Measurements from ENCODE around the gene MPZL3. TPM values are rescaled to one million over a fixed set of nuclear protein-coding genes. Genes with fewer than 3 reads are reported as not detected.
A peak's percentile ranks its signal among the peaks of the same experiment; 100 is the strongest.

Gene MPZL3
- total RNA-seq, 6 donors from 2014 or later, result 2.3 to 27.7 (median 10.4) TPM

- WGBS, 2 donors, result 85 to 87% methylated on average over 9 of the region's 9 CpGs
- DNase-seq (no peak), ATAC-seq (ENCODE audit: low FRiP score in 2 of 2) (no peak)
- H3K27me3 ChIP-seq, result peaks cover 0 to 2% (median 0%) of the 10 kb centered on the region in 4 donors
- H3K27ac ChIP-seq, result no peak overlapping the region
- no peak for TF ChIP-seq POLR2A (IDR thresholded peaks at IDR 0.05)
- peaks cover 8 to 15% (median 10%) of the 10 kb centered on the region in 4 donors for H3K4me1 ChIP-seq
- no peak overlapping the region for H3K4me3 ChIP-seq
- H3K36me3 ChIP-seq, result peaks cover 0 to 4% (median 0%) of the 10 kb centered on the region in 4 donors
- H3K9me3 ChIP-seq, result no peaks in the 10 kb centered on the region
Observed at GRCh38 chr11:118200901-118201680, 51.1 kb downstream of the MPZL3 start.

DNA sequence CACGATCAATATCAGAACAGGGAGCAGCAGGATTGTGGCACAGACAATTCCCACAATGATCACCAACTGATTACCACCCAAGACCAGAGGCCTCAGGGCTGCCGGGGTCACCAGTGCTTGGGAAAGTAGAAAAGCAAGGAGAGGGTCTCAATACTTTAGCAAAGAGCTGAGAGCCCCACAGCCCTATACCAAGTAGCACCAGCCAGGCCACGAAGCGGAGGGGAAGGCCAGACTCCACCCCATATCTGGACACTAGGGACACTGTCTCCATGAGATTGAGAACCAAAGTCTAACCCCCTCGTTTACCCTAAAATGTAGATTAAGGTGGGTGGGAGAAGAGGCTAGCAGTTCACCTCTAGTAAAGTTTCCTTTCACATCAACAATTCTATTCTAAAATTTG lies 51.7 kb downstream of the MPZL3 start:
- Histone ChIP-seq H3K36me3 (peaks cover 0 to 4% (median 0%) of the 10 kb centered on the region in 4 donors), H3K9me3 (no peaks in the 10 kb centered on the region), H3K4me3 (no peak overlapping the region), H3K27me3 (peaks cover 0 to 2% (median 0%) of the 10 kb centered on the region in 4 donors), H3K4me1 (peaks cover 7 to 11% (median 8%) of the 10 kb centered on the region in 4 donors), H3K27ac (no peak overlapping the region)
- ATAC-seq (ENCODE audit: low FRiP score in 2 of 2) (no peak), DNase-seq (no peak)
- TF ChIP-seq, protein P1, sequence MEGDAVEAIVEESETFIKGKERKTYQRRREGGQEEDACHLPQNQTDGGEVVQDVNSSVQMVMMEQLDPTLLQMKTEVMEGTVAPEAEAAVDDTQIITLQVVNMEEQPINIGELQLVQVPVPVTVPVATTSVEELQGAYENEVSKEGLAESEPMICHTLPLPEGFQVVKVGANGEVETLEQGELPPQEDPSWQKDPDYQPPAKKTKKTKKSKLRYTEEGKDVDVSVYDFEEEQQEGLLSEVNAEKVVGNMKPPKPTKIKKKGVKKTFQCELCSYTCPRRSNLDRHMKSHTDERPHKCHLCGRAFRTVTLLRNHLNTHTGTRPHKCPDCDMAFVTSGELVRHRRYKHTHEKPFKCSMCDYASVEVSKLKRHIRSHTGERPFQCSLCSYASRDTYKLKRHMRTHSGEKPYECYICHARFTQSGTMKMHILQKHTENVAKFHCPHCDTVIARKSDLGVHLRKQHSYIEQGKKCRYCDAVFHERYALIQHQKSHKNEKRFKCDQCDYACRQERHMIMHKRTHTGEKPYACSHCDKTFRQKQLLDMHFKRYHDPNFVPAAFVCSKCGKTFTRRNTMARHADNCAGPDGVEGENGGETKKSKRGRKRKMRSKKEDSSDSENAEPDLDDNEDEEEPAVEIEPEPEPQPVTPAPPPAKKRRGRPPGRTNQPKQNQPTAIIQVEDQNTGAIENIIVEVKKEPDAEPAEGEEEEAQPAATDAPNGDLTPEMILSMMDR (IDR thresholded peaks at IDR 0.05), result no peak
- TF ChIP-seq EP300 (IDR thresholded peaks at IDR 0.05), result no peak
- TF ChIP-seq POLR2A (IDR thresholded peaks at IDR 0.05), result no peak
- no peak for TF ChIP-seq POLR2AphosphoS5 (IDR thresholded peaks at IDR 0.05)
- WGBS, 2 donors, result 88 to 90% methylated on average over 5 of the region's 5 CpGs

DNA sequence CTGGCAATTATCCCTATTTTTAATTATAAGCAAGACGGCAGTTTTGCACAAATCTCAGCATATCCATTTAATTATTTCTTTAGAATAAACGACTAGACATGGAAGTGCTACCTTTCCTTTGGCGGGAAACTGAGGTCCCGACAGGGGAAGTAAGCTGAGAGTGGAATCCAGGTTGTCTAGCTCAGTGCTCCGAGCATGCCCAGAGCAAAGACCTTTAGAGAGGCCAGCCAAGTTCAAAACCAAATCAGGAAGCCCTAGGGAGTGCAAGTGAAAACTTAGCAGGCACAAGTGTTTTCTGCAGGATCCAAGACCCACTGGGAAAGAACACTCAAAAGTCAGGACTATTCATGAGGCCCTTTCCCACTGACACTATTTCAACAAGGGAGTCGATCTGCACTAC lies 53.0 kb downstream of the MPZL3 start:
- no peak for ATAC-seq (ENCODE audit: low FRiP score in 2 of 2)
- Histone ChIP-seq H3K9me3 (no peaks in the 10 kb centered on the region), H3K36me3 (peaks cover 0 to 4% (median 0%) of the 10 kb centered on the region in 4 donors), H3K4me1 (peaks cover 10 to 19% (median 16%) of the 10 kb centered on the region in 4 donors), H3K4me3 (no peak overlapping the region), H3K27ac (no peak overlapping the region), H3K27me3 (peaks cover 0 to under 1% (median 0%) of the 10 kb centered on the region in 4 donors)
- DNase-seq, result no peak
- TF ChIP-seq POLR2A (IDR thresholded peaks at IDR 0.05) (no peak), POLR2AphosphoS5 (IDR thresholded peaks at IDR 0.05) (no peak), EP300 (IDR thresholded peaks at IDR 0.05) (no peak)
- TF ChIP-seq, protein P1 (IDR thresholded peaks at IDR 0.05), result no peak
- 77 to 79% methylated on average over 6 of the region's 6 CpGs for WGBS, 2 donors

- 0 to 1% methylated on average over 8 to 9 of the region's 9 CpGs for WGBS, 2 donors
- Histone ChIP-seq H3K4me1 (peaks cover 10 to 19% (median 16%) of the 10 kb centered on the region in 4 donors), H3K4me3 (peak overlapping the region in 1 of 4 donors; percentile 15), H3K36me3 (peaks cover 0 to 4% (median 0%) of the 10 kb centered on the region in 4 donors), H3K27ac (peak overlapping the region in 1 of 4 donors; percentile 38), H3K27me3 (no peaks in the 10 kb centered on the region), H3K9me3 (no peaks in the 10 kb centered on the region)
- no peak for TF ChIP-seq POLR2AphosphoS5 (IDR thresholded peaks at IDR 0.05)
- TF ChIP-seq EP300 (IDR thresholded peaks at IDR 0.05), result no peak
- TF ChIP-seq POLR2A (IDR thresholded peaks at IDR 0.05), result no peak
- TF ChIP-seq, protein P1 (IDR thresholded peaks at IDR 0.05), result peak; percentile 61 to 86 (median 82)
- peak; percentile 73 to 84 for DNase-seq
- peak; percentile 64 to 80 for ATAC-seq (ENCODE audit: low FRiP score in 2 of 2)
Observed at GRCh38 chr11:118198370-118198769, 53.8 kb downstream of the MPZL3 start.

GRCh38 chr11:118194835-118195627 lies 57.1 kb downstream of the MPZL3 start:
- Histone ChIP-seq H3K27ac (peak overlapping the region in 3 of 4 donors; percentile 30 to 44 (median 43)), H3K4me3 (no peak overlapping the region)
- peak in 1 of 2 donors; percentile 88 for DNase-seq

More at GRCh38 chr11:118194835-118195627, 57.1 kb downstream of the MPZL3 start:
- Histone ChIP-seq H3K4me1 (peaks cover 10 to 19% (median 16%) of the 10 kb centered on the region in 4 donors), H3K27me3 (no peaks in the 10 kb centered on the region), H3K36me3 (no peaks in the 10 kb centered on the region), H3K9me3 (no peaks in the 10 kb centered on the region)
- 36 to 55% methylated on average over 9 to 10 of the region's 10 CpGs for WGBS, 2 donors
- peak; percentile 94 to 96 for ATAC-seq (ENCODE audit: low FRiP score in 2 of 2)
- TF ChIP-seq POLR2AphosphoS5 (IDR thresholded peaks at IDR 0.05) (peak in 1 of 2 donors; percentile 44), POLR2A (IDR thresholded peaks at IDR 0.05) (peak in 1 of 4 donors; percentile 23), EP300 (IDR thresholded peaks at IDR 0.05) (no peak)
- TF ChIP-seq, protein P1 (IDR thresholded peaks at IDR 0.05), result no peak

Data from upper lobe of left lung (tissue), 6 donors.